GM21390 (cell line): ENCODE measurements around the gene ADGRG1.

Source experiments
- ATAC-seq: cut with Tn5 transposase; IDR thresholded peaks from one replicate; pipeline ENCODE4 v1.9.1; 2021; ENCODE audit not compliant: unreplicated experiment

Gene ADGRG1

GRCh38 chr16:57647136-57647875 lies 18.9 kb downstream of the ADGRG1 start:
- ATAC-seq: no peak

GRCh38 chr16:57648125-57648524 lies 19.7 kb downstream of the ADGRG1 start:
- ATAC-seq: peak; percentile 39

- ATAC-seq: peak; percentile 48
Measured at GRCh38 chr16:57648581-57649442, 20.4 kb downstream of the ADGRG1 start.

DNA sequence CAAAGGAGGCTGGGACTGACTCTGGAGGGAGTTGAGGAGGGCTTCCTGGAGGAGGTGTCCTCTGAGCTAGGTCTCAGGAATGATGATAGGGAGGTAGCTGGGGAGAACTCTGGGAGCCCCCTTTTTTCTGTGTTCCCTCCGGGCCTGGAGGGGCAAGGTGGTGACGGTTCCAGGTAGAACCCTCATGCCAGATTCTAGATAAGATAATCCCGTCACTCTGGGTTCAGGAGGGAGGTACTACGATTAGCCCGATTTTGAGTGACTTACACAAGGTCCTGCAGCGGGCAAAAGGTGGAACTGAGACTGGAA lies 21.0 kb downstream of the ADGRG1 start:
- no peak for ATAC-seq

DNA sequence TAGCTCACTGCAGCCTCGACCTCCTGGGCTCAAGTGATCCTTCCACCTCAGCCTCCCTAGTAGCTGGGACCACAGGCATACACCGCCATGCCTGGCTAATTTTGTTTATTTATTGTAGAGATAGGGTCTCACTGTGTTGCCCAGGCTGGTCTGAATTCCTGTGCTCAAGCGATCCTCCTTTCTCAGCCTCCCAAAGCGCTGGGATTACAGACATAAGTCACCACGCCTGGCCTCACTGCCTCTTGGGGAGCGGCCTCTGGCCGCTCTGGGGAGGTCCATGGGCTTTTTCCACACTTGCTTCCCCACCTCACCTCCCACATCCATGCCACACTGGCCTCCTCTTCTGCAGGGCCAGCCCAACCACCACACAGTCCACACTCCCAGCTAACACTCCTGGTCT lies 21.4 kb downstream of the ADGRG1 start:
- no peak for ATAC-seq

- ATAC-seq: no peak
Measured at GRCh38 chr16:57651344-57652333, 23.2 kb downstream of the ADGRG1 start.

DNA sequence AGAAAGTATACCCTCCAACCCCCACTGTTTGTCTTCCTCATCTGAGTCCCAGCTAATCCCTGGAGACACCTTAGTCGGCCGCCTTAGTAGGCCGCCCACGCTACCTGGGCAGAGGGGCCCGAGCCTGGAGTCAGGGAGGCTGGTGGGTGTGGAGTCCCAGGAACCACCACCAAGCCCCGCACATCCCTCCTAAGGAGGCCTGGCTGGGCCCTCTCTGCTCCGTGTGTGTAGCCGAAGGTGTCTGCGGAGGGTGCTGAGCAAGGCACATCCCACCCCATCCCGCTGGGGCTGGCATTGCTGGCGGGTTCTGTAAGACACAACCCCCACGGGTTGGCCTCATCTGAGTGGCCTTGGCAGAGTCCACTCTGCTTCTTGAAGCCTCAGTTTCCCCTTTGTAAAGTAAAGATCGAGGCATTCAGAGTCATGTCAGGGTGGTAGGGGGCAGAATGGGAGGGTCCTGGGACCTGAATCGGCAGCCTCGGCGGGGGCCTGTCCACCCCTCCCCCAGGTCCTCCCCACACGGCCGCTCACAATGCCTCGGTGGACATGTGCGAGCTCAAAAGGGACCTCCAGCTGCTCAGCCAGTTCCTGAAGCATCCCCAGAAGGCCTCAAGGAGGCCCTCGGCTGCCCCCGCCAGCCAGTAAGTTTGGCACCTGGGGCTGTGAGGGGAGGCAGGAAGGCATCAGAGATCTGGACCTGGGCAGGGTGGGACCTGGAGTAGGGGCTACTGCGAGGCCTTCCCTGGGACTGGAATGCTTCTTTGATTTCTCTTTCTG lies 24.5 kb downstream of the ADGRG1 start:
- no peak for ATAC-seq

DNA sequence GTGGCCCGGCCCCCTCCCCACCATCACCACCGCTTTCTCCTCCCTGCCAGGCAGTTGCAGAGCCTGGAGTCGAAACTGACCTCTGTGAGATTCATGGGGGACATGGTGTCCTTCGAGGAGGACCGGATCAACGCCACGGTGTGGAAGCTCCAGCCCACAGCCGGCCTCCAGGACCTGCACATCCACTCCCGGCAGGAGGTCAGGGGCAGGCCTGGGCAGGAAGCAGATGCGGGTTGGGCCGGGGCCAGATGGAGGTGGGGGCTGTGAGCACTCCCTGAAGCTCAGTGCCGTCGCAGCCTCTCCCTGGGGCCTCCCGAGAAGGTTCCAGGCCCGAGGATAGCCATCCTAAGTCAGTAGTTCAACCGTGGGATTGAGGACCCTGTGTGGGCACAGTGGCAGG lies 25.5 kb downstream of the ADGRG1 start:
- no peak for ATAC-seq

DNA sequence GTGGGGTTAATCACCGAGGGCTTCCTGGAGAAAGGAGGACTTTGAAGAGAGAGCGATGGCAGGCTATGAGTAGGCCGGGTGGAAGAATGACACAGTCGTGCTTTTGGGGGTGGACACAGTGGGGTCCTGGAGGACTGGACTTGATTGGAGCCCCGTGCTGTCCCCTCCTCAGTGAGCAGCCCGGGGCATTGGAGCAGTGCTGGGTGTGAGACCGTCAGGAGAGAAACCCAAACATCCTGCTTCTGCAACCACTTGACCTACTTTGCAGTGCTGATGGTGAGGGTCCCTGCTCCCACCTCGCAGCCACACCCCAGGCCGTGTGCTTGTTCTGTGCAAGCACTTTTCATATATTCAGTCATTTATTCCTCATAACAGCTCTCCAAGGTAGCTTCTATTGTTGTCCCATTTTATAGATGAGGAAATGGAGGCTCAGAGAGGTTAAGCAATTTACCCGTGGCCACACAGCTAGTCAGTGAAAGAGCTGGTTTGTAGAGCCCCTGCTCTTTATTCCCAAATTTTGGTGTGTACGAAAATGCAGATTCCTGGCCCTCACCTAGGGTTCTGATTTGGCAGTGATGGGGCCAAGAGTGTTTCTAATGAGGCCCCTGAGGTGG lies 28.0 kb downstream of the ADGRG1 start:
- no peak for ATAC-seq

DNA sequence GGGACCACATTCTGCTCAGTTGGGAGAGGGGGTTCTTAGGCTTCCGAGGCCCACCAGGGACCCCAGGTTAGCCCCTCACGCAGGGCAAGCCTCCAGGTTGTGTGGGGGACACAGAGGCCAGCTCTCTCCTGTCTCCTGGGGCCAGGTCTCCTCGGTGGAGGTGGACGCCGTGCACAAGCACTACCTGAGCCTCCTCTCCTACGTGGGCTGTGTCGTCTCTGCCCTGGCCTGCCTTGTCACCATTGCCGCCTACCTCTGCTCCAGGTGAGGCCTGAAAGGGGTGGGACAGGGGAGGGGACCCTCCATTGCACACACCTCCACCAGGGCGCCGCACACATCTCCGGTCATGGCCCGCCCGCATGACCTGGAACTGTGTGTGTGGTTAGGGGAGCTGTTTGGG lies 28.8 kb downstream of the ADGRG1 start:
- ATAC-seq: no peak

- no peak for ATAC-seq
Measured at GRCh38 chr16:57658130-57658877, 29.9 kb downstream of the ADGRG1 start.

- no peak for ATAC-seq
Measured at GRCh38 chr16:57658878-57659674, 30.6 kb downstream of the ADGRG1 start.

DNA sequence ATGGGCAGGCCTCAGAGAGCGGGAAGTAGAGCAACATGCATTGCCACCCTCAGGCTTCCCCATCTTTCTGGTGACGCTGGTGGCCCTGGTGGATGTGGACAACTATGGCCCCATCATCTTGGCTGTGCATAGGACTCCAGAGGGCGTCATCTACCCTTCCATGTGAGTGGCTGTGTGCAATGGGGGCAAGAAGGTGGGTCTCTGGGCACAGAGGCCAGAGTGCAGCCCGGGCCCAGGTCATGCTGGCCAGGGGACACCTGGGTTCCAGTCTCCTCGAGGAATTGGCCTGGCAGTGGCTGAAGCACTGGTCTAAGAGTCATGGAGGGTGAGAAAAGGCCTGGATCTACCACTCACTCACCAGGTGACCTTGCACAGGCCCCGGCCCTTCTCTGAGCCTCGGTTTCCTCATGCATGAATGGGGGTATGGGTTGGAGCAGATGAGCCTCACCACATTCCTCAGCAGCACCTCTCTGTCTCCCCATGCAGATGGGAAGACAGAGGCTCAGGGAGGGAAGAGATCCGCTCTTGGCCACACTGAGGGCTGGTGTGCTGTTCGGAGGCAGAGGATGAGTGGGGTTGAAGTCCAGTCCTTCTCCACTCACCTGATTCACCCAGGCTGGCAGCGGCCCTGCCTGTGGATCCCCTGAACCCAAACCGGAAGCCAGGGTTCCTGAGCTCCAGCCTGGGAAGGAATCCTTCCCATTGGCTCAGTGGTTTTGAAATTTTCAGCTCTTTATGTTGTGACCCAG lies 32.5 kb downstream of the ADGRG1 start:
- no peak for ATAC-seq

GRCh38 chr16:57661510-57661909 lies 33.1 kb downstream of the ADGRG1 start:
- ATAC-seq: no peak

GRCh38 chr16:57661936-57662906 lies 33.8 kb downstream of the ADGRG1 start:
- no peak for ATAC-seq

DNA sequence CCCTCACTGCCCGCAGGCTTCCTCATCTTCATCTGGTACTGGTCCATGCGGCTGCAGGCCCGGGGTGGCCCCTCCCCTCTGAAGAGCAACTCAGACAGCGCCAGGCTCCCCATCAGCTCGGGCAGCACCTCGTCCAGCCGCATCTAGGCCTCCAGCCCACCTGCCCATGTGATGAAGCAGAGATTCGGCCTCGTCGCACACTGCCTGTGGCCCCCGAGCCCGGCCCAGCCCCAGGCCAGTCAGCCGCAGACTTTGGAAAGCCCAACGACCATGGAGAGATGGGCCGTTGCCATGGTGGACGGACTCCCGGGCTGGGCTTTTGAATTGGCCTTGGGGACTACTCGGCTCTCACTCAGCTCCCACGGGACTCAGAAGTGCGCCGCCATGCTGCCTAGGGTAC lies 35.0 kb downstream of the ADGRG1 start:
- ATAC-seq: no peak
